ENCODE data around the gene ZNF804B.
"Not testable (repeated sequence)": the region's sequence is repeated elsewhere in the genome, so short reads cannot be mapped to it uniquely, and the experiment has no call there.

The ZNF804B gene

GRCh38 chr7:89104748-89105685, 345.5 kb downstream of the ZNF804B start:
- DNase-seq, result no peak

GRCh38 chr7:89123871-89124270, 364.4 kb downstream of the ZNF804B start:
- DNase-seq, result no peak

GRCh38 chr7:89129600-89130375, 370.3 kb downstream of the ZNF804B start:
- no peak for DNase-seq

- DNase-seq, result no peak
Observed at GRCh38 chr7:89133357-89133756, 373.9 kb downstream of the ZNF804B start.

- no peak for DNase-seq
Observed at GRCh38 chr7:89133819-89134218, 374.3 kb downstream of the ZNF804B start.

- DNase-seq, result no peak
Observed at GRCh38 chr7:89145801-89146200, 386.3 kb downstream of the ZNF804B start.

- DNase-seq, result no peak
Observed at GRCh38 chr7:89160107-89160506, 400.6 kb downstream of the ZNF804B start.

- no peak for DNase-seq
Observed at GRCh38 chr7:89165421-89165820, 405.9 kb downstream of the ZNF804B start.

GRCh38 chr7:89170628-89171027, 411.1 kb downstream of the ZNF804B start:
- DNase-seq, result no peak

- no peak for DNase-seq
Observed at GRCh38 chr7:89182116-89182515, 422.6 kb downstream of the ZNF804B start.

GRCh38 chr7:89183712-89184111, 424.2 kb downstream of the ZNF804B start:
- DNase-seq, result no peak

GRCh38 chr7:89200758-89201157, 441.3 kb downstream of the ZNF804B start:
- DNase-seq, result no peak

- no peak for DNase-seq
Observed at GRCh38 chr7:89223900-89224395, 464.4 kb downstream of the ZNF804B start.

- DNase-seq, result not testable (repeated sequence)
Observed at GRCh38 chr7:89228688-89229171, 469.2 kb downstream of the ZNF804B start.

- DNase-seq, result no peak
Observed at GRCh38 chr7:89238156-89238555, 478.7 kb downstream of the ZNF804B start.

- DNase-seq, result no peak
Observed at GRCh38 chr7:89246196-89246595, 486.7 kb downstream of the ZNF804B start.

GRCh38 chr7:89247207-89247606, 487.7 kb downstream of the ZNF804B start:
- no peak for DNase-seq

GRCh38 chr7:89259085-89259484, 499.6 kb downstream of the ZNF804B start:
- no peak for DNase-seq

GRCh38 chr7:89264126-89264525, 504.6 kb downstream of the ZNF804B start:
- no peak for DNase-seq

GRCh38 chr7:89265631-89266030, 506.1 kb downstream of the ZNF804B start:
- DNase-seq, result no peak

GRCh38 chr7:89283302-89283701, 523.8 kb downstream of the ZNF804B start:
- no peak for DNase-seq

GRCh38 chr7:89308535-89308934, 549.0 kb downstream of the ZNF804B start:
- DNase-seq, result no peak

- no peak for DNase-seq
Observed at GRCh38 chr7:89311886-89312285, 552.4 kb downstream of the ZNF804B start.

GRCh38 chr7:89312551-89312950, 553.1 kb downstream of the ZNF804B start:
- peak; percentile 2 for DNase-seq

All from DMS79 (cell line).